ENCODE data around the gene EGF.
A peak's percentile ranks its signal among the peaks of the same experiment; 100 is the strongest.

EGF gene

DNA sequence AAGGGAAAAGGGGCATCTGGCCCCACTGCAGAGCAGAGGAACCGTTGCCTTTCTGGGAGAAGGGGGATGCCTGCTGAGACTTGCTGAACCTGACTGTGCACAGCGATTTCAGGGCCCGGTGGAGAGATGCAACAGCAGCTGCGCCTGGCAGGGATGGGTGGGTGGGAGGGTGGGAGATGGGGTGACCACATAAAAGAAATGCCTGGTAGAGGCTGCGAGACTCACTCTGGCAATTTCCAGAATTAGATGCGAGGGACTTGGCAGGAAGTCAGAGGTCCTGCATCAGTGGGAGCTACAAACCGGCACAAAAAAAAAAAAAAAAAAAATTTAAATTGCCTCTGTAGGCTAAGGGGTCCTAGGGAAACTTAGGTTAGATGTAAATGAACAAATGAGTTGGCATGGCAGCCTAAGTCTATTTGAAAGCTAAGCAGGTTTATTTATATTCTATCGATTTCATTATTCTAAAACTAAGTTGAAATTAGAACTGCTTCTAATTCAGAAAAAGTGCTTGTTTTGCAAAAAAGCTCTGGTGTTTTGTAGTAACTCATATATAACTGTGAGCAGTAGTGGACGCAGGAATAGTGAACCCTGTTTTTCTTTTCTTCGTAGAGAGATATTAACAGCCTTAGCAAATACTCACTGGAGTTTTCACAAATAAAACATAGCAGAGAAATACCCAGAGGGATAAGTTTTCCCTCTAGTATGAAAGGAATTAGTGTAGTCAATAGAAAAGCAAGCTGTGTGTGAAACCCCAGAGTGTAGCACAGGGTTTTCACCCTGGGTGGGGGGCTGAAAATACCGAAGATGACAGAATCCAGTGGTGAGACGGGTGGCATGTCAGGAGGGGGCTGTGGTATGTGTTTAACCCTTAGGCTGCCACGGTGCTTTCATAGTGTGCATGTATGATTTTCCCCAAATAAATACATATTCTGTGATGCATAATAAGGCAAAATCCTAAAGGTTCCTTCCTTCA lies 130.1 kb downstream of the EGF start:
- no peak overlapping the region for H3K4me3 ChIP-seq (ENCODE audit: low read depth, low read length)
- no peak for TF ChIP-seq CTCF (IDR thresholded peaks at IDR 0.05; ENCODE audit: low read depth, low read length, missing control alignments)
- in situ Hi-C loops (cut with HindIII; ENCODE audit: low sequenced_read_pairs) = loop anchor here (25.0 kb wide), 1 partner anchor 469 kb away; no protein-coding TSS in a partner anchor
- no peak for DNase-seq (ENCODE audit: low read depth)

DNA sequence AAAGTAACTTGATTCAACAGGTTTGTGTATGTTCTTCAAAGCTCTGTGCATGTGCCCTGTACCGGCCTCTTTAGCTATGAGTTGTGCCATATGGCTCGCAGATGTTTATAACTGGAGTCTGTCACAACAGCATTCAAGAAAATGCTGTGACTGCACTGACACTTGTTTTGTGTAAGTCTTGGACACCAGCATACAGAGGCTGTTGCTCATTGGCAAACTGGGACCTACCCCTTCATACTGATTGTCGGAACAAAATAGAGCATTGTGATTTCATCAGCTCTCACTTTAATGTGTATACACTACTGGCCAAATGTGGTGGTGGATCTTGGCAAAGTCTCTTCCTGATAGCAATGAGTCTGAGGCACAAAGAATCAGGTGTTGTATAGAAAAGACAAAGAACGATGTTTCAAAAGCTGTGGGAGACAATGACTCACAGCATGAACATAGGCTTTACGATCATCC lies 133.9 kb downstream of the EGF start:
- peak; percentile 34 for DNase-seq (ENCODE audit: low read depth)
- TF ChIP-seq CTCF (IDR thresholded peaks at IDR 0.05; ENCODE audit: low read depth, low read length, missing control alignments) = no peak
- H3K4me3 ChIP-seq (ENCODE audit: low read depth, low read length) = no peak overlapping the region
- in situ Hi-C loops (cut with HindIII; ENCODE audit: low sequenced_read_pairs) = loop anchor here (25.0 kb wide), 1 partner anchor 466 kb away; no protein-coding TSS in a partner anchor

DNA sequence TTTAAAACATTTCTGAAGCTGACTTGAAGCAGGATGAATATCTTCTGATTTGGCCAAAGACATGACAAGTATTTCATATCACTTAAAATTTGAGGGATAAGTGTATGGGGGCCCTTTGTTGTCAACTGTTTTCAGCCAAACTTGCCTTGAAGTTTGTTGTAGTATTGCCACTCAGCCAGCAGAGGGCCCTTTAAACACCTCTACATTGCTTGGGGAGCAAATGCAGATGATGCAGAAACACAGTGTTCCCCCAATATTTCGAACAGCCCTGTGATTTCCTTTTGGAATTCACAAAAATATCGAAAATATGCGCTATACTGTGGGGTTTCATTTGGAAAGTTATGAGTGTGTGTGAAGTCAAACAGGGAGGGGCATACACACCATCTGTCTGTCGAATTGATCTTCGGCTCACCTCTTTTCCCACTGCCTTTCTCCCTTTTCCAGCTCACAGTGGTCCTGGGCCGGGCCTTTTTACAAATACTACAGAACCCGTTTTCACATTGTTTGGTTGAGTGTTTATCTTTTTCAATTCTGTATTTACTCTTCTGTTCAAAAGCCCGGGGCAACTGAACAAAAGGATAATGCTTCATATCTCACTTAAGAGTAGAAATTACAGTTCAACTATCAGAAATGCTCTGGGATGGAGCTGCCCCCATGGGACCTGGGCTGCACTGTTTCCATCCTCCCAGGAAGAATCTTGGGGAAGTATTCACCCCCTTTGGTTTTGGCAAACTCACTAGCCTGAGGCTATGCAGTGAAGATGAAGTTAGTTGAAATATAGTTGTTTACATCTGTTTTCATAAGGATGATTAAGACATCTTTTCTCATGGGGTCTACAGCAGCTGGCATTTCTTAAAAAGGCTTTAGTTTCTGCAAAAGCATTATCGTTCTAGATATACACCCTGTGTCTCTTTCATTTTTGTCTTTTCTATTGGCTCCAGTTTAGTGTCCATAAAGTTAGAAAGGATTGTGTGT lies 137.6 kb downstream of the EGF start:
- TF ChIP-seq CTCF (IDR thresholded peaks at IDR 0.05; ENCODE audit: low read depth, low read length, missing control alignments) = peak; percentile 87
- in situ Hi-C loops (cut with HindIII; ENCODE audit: low sequenced_read_pairs) = loop anchor here (25.0 kb wide), 1 partner anchor 462 kb away; no protein-coding TSS in a partner anchor
- DNase-seq (ENCODE audit: low read depth) = peak; percentile 31
- H3K4me3 ChIP-seq (ENCODE audit: low read depth, low read length) = no peak overlapping the region

DNA sequence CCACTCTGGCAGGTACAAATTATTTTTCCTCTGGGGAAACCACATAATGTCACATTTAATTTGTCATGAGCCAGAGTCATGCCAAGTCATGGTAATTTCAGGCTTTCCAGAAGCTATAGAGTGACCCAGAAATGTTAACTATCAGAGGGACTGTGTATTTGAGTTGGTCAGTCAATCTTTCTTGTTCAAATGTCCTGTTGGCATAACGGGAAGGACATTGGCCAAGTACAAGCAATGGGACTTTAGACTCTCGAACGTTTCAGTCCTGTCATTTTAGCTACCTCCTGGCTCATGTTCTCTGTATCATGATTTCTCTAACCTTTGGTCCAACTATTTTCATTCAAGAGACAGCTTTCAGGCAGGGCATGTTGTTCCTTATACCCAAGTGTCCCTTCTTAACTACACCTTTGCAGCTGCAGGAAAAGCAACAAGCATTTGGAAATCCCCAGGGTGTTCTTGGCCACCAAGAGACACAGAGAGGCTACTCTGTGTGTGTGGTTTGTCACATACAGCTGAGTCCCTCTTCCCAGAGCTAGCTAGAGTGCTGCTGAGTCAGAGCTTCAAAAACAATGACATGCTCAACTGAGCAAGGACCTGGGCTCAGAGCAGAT lies 142.6 kb downstream of the EGF start:
- H3K4me3 ChIP-seq (ENCODE audit: low read depth, low read length) = no peak overlapping the region
- in situ Hi-C loops (cut with HindIII; ENCODE audit: low sequenced_read_pairs) = no loop called here
- no peak for DNase-seq (ENCODE audit: low read depth)
- no peak for TF ChIP-seq CTCF (IDR thresholded peaks at IDR 0.05; ENCODE audit: low read depth, low read length, missing control alignments)

GRCh38 chr4:110058677-110059076 lies 146.0 kb downstream of the EGF start:
- DNase-seq (ENCODE audit: low read depth) = no peak
- no peak overlapping the region for H3K4me3 ChIP-seq (ENCODE audit: low read depth, low read length)
- no peak for TF ChIP-seq CTCF (IDR thresholded peaks at IDR 0.05; ENCODE audit: low read depth, low read length, missing control alignments)
- in situ Hi-C loops (cut with HindIII; ENCODE audit: low sequenced_read_pairs) = no loop called here
